ENCODE results near the gene GFPT2. TPM values are rescaled to one million over a fixed set of nuclear protein-coding genes. Genes with fewer than 3 reads are reported as not detected.
A peak's percentile ranks its signal among the peaks of the same experiment; 100 is the strongest.

The GFPT2 gene
- total and polyA plus RNA-seq, 9 of the 15 experiments (the other 6 are each of a cell fraction or from before 2014, with no cell fraction given) = 0.07 to 0.14 (median 0.08) TPM; not detected in 6

DNA sequence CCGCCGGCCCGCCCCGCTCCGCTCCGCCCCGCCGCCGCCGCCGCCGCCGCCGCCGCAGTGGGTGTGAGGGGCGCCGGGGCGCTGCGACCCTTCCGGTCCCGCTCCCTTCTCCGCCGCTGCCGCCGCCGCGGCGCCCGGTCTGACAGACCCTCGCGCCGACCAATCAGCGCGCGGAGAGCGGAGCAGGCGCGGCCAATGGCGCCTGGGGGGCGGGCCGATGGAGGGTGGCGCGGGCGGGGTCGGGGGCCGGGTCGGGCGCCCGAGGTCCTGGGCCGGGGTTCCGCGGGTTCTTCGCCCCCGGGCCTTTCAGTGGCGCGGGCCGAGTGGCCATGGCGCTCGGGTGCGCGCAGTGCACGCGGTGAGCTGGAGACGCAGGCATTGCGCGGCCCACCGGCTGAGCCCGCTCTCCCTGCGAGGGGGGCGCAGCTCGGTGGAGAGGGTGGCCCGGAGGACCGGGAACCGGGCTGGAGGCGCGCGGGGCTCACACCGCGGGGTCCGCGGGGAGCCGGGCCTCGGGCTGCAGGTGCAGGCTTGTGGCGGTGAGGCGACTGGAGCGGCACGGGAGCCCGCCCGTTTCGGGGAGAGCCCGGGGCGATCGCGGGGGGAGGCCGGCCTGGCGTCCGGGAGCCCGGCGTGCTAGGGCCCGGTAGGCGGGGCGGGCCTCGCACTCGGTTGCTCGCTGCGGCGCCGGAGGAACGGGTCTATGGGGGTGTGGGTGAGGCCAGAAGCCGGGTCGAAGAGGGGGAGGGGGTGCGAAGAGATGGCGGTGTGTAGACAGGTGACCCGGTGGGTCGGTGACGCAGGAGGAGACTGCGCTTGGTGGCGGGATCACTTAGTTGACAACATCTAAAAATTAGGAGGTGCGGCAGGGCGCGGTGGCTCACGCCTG, 60.9 kb downstream of the GFPT2 start, which contains the start of gene MAPK9 (continued):
- TF ChIP-seq, protein P1, sequence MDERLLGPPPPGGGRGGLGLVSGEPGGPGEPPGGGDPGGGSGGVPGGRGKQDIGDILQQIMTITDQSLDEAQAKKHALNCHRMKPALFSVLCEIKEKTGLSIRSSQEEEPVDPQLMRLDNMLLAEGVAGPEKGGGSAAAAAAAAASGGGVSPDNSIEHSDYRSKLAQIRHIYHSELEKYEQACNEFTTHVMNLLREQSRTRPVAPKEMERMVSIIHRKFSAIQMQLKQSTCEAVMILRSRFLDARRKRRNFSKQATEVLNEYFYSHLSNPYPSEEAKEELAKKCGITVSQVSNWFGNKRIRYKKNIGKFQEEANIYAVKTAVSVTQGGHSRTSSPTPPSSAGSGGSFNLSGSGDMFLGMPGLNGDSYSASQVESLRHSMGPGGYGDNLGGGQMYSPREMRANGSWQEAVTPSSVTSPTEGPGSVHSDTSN (CRISPR knock-in tag; IDR thresholded peaks at IDR 0.05; ENCODE audit: low read depth) = peak; percentile 83
- TF ChIP-seq, protein P1 (tag; conservative IDR thresholded peaks at IDR 0.05; ENCODE audit: low read depth) = no peak
- TF ChIP-seq, protein P2, sequence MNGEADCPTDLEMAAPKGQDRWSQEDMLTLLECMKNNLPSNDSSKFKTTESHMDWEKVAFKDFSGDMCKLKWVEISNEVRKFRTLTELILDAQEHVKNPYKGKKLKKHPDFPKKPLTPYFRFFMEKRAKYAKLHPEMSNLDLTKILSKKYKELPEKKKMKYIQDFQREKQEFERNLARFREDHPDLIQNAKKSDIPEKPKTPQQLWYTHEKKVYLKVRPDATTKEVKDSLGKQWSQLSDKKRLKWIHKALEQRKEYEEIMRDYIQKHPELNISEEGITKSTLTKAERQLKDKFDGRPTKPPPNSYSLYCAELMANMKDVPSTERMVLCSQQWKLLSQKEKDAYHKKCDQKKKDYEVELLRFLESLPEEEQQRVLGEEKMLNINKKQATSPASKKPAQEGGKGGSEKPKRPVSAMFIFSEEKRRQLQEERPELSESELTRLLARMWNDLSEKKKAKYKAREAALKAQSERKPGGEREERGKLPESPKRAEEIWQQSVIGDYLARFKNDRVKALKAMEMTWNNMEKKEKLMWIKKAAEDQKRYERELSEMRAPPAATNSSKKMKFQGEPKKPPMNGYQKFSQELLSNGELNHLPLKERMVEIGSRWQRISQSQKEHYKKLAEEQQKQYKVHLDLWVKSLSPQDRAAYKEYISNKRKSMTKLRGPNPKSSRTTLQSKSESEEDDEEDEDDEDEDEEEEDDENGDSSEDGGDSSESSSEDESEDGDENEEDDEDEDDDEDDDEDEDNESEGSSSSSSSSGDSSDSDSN (IDR thresholded peaks at IDR 0.05; ENCODE audit: borderline replicate concordance in 1 of 2, low read depth in 2 of 2, low read length in 2 of 2) = 0 out of 4 replicates have a peak, but pooled peaks of 1 of the 2 experiments have one; percentile 77
- no peak for TF ChIP-seq BRCA1 (IDR thresholded peaks at IDR 0.05)
- TF ChIP-seq BRCA1 (CRISPR knock-in tag; IDR thresholded peaks at IDR 0.05) = no peak
- TF ChIP-seq TBP (optimal IDR thresholded peaks at IDR 0.05; ENCODE audit: low read depth, low read length) = peak; percentile 40
- peak; percentile 19 to 24; a peak in 1 of 4 replicates for TF ChIP-seq SIN3A (IDR thresholded peaks at IDR 0.05; ENCODE audit: borderline replicate concordance in 2 of 2, control insufficient read depth in 1 of 2, low read depth in 2 of 2, low read length in 2 of 2)
- peak in 1 of 2 experiments; percentile 93; a peak in 2 of 4 replicates for TF ChIP-seq MAZ (CRISPR knock-in tag; conservative IDR thresholded peaks at IDR 0.05 in 1 of 2, IDR thresholded peaks at IDR 0.05 in 1 of 2)
- TF ChIP-seq CREB1 (IDR thresholded peaks at IDR 0.05) = no peak
- peak; percentile 40; the same call in 1 of the 2 replicates for TF ChIP-seq CREB1 (CRISPR knock-in tag; IDR thresholded peaks at IDR 0.05)
- TF ChIP-seq RBBP5 (IDR thresholded peaks at IDR 0.05; ENCODE audit: borderline replicate concordance, insufficient read depth, low read length, poor library complexity, severe bottlenecking) = peak; percentile 22
- TF ChIP-seq HDAC1 (IDR thresholded peaks at IDR 0.05) = peak in 1 of 2 experiments; percentile 58; a peak in 1 of 4 replicates
- no peak for TF ChIP-seq TCFL5 (CRISPR knock-in tag; conservative IDR thresholded peaks at IDR 0.05)
- TF ChIP-seq RB1 (IDR thresholded peaks at IDR 0.05; ENCODE audit: low read depth) = peak; percentile 60; the same call in 1 of the 2 replicates
- TF ChIP-seq MBD2 (IDR thresholded peaks at IDR 0.05; ENCODE audit: borderline replicate concordance, low read depth) = peak; percentile 88
- TF ChIP-seq KDM4B (IDR thresholded peaks at IDR 0.05; ENCODE audit: borderline replicate concordance in 2 of 2, low read depth in 1 of 2) = no peak
- TF ChIP-seq SAP30 (IDR thresholded peaks at IDR 0.05; ENCODE audit: borderline replicate concordance, insufficient read depth, low read depth, low read length, poor library complexity, severe bottlenecking) = peak; percentile 51
- TF ChIP-seq, protein P3, sequence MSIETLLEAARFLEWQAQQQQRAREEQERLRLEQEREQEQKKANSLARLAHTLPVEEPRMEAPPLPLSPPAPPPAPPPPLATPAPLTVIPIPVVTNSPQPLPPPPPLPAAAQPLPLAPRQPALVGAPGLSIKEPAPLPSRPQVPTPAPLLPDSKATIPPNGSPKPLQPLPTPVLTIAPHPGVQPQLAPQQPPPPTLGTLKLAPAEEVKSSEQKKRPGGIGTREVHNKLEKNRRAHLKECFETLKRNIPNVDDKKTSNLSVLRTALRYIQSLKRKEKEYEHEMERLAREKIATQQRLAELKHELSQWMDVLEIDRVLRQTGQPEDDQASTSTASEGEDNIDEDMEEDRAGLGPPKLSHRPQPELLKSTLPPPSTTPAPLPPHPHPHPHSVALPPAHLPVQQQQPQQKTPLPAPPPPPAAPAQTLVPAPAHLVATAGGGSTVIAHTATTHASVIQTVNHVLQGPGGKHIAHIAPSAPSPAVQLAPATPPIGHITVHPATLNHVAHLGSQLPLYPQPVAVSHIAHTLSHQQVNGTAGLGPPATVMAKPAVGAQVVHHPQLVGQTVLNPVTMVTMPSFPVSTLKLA (conservative IDR thresholded peaks at IDR 0.05) = peak in 1 of 2 experiments; percentile 44; a peak in 1 of 4 replicates
- TF ChIP-seq ZNF282 (CRISPR knock-in tag; IDR thresholded peaks at IDR 0.05) = 0 out of 2 replicates have a peak, but pooled peaks have one; percentile 39

Data from K562 (cell line).